ENCODE data around the gene BDKRB2. TPM values are rescaled to one million over a fixed set of nuclear protein-coding genes. Genes with fewer than 3 reads are reported as not detected.

The BDKRB2 gene
- total RNA-seq, 1 donor from 2014 or later, result not detected

DNA sequence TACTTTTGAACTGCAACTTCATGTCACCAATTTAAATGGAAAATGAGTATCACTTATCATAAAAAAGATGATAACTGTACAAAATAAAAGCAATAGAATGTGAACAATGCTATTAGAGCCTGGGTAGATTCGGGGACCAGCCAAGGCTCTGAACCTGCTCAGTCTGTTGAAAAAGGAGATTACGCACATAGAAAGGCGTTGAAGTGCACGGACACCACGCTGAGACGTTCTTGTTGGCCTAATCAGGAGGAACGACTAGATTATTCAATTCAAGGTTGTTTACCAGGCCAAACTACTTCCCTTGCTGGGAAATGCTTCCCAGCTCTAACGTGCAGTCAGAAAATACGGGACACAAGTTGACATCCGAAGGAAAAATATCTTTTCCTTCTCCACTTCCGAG, 27.9 kb downstream of the BDKRB2 start:
- DNase-seq (no peak), ATAC-seq (ENCODE audit: low read depth) (no peak)
- CTCF ChIA-PET, result no interaction called here
- H3K36me3 Mint-ChIP-seq (ENCODE audit: low read depth), result no peaks in the 10 kb centered on the region
- no peaks in the 10 kb centered on the region for H3K4me1 Mint-ChIP-seq
- TF ChIP-seq, protein P1, sequence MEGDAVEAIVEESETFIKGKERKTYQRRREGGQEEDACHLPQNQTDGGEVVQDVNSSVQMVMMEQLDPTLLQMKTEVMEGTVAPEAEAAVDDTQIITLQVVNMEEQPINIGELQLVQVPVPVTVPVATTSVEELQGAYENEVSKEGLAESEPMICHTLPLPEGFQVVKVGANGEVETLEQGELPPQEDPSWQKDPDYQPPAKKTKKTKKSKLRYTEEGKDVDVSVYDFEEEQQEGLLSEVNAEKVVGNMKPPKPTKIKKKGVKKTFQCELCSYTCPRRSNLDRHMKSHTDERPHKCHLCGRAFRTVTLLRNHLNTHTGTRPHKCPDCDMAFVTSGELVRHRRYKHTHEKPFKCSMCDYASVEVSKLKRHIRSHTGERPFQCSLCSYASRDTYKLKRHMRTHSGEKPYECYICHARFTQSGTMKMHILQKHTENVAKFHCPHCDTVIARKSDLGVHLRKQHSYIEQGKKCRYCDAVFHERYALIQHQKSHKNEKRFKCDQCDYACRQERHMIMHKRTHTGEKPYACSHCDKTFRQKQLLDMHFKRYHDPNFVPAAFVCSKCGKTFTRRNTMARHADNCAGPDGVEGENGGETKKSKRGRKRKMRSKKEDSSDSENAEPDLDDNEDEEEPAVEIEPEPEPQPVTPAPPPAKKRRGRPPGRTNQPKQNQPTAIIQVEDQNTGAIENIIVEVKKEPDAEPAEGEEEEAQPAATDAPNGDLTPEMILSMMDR (IDR thresholded peaks at IDR 0.05), result no peak
- H3K27me3 Mint-ChIP-seq, result peaks cover 5% of the 10 kb centered on the region
- intact Hi-C loops (cut with micrococcal nuclease), result no loop called here
- H3K27ac Mint-ChIP-seq, result no peak overlapping the region
- H3K4me3 Mint-ChIP-seq, result no peak overlapping the region
- POLR2A ChIA-PET, result no interaction called here
- peaks cover 2% of the 10 kb centered on the region for H3K9me3 Mint-ChIP-seq

DNA sequence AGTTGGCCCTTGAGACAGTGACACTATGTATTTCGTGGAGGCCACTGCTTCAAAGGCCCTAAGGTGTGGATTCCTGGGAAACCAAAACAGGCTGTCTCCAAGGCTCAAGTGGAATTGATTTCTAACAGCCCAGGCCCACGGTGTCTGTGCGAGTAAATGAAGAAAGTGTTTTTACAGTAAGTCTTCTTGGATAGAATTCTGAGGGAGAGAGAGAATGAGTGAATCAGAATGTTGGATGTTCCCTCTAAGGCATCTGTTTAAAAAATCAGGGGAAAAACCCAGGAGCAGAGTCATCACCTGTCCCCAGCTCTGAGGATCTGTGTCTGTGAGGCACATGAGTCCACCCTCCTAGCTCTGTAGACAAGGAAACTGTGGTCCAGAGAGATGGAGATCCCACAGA, 29.0 kb downstream of the BDKRB2 start:
- Mint-ChIP-seq H3K9me3 (no peaks in the 10 kb centered on the region), H3K36me3 (ENCODE audit: low read depth) (no peaks in the 10 kb centered on the region), H3K4me3 (no peak overlapping the region), H3K4me1 (no peaks in the 10 kb centered on the region), H3K27me3 (peaks cover 5% of the 10 kb centered on the region), H3K27ac (no peak overlapping the region)
- CTCF ChIA-PET, result no interaction called here
- ATAC-seq (ENCODE audit: low read depth), result no peak
- TF ChIP-seq, protein P1 (IDR thresholded peaks at IDR 0.05), result no peak
- POLR2A ChIA-PET, result no interaction called here
- no peak for DNase-seq
- intact Hi-C loops (cut with micrococcal nuclease), result no loop called here

DNA sequence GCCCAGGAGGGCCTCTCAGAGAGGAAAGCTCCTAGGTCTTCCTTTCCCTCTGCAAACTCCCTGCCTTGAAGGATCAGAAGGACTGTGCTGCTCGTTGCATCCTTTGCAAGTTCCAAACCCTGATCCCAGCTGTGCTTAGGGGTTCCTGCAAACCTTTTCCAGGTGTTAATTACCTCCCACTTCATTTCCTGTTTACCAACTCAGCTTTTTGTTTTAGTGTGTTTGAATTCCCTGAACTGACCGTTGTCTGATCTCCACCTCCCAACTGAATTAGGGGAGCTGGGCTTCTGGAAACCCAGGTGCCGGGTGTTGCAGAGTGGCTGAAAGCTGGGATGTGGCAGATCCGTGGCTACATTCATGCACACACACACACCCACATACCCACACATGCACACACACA, 30.8 kb downstream of the BDKRB2 start:
- TF ChIP-seq, protein P1 (IDR thresholded peaks at IDR 0.05), result no peak
- Mint-ChIP-seq H3K4me3 (no peak overlapping the region), H3K36me3 (ENCODE audit: low read depth) (no peaks in the 10 kb centered on the region), H3K27me3 (peaks cover 7% of the 10 kb centered on the region), H3K4me1 (no peaks in the 10 kb centered on the region), H3K9me3 (no peaks in the 10 kb centered on the region), H3K27ac (no peak overlapping the region)
- POLR2A ChIA-PET, result no interaction called here
- no peak for DNase-seq
- intact Hi-C loops (cut with micrococcal nuclease), result no loop called here
- no peak for ATAC-seq (ENCODE audit: low read depth)
- CTCF ChIA-PET, result no interaction called here

DNA sequence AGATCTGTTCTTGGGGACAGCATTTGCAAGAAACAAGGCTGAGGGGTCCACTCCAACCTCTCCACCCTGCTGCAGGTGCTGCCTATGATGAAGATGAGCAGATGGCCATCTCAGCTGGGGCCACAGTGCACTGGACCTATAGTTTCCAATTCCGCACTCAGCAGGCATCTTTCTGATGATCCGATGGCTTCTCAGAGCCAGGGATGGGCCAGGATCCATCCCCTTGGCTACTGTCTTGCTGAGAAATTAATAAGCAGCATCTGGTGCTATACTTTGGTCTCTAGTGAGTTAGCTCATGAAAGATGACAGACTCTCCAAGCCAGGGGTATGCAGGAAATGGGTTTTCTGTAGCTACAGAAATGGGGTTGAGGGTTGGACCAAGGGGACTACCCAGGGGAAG, 33.0 kb downstream of the BDKRB2 start:
- H3K4me3 Mint-ChIP-seq, result no peak overlapping the region
- ATAC-seq (ENCODE audit: low read depth), result no peak
- peaks cover 7% of the 10 kb centered on the region for H3K27me3 Mint-ChIP-seq
- POLR2A ChIA-PET, result no interaction called here
- CTCF ChIA-PET, result no interaction called here
- no peaks in the 10 kb centered on the region for H3K36me3 Mint-ChIP-seq (ENCODE audit: low read depth)
- H3K27ac Mint-ChIP-seq, result no peak overlapping the region
- no peaks in the 10 kb centered on the region for H3K4me1 Mint-ChIP-seq
- DNase-seq, result no peak
- H3K9me3 Mint-ChIP-seq, result no peaks in the 10 kb centered on the region
- intact Hi-C loops (cut with micrococcal nuclease), result no loop called here
- TF ChIP-seq, protein P1 (IDR thresholded peaks at IDR 0.05), result no peak

DNA sequence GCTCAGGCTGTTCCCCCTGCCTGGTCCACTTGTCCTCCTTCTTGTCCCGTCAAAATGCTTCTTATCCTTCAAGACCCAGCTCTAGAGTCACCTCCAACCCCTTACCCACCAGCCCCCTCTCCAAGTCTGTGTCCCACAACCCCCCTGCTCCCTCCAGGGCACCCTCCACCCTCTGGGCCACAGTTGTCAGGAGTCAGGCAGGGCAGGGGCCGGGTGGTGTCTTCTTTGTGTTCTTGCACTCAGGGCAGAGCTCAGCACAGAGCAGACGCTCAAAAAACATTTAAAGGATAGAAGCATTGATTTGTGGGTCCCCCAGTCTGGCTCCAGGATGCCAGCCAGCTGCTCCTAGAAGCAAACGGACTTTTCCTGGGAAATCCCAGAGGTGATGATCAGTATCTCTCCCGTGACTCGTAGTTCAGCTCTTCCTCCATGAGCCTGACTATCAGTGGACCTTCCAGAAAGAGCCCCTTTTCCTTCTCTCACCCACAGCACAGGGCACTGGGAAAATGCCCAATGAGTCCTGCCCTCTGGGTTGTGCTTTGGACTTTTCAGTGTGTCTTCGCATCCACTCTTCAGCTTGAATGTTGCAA, 34.1 kb downstream of the BDKRB2 start:
- no peak for ATAC-seq (ENCODE audit: low read depth)
- no peak for DNase-seq
- ChIA-PET CTCF (no interaction called here), POLR2A (no interaction called here)
- no peaks in the 10 kb centered on the region for H3K36me3 Mint-ChIP-seq (ENCODE audit: low read depth)
- peaks cover 7% of the 10 kb centered on the region for H3K27me3 Mint-ChIP-seq
- no peak overlapping the region for H3K4me3 Mint-ChIP-seq
- no peaks in the 10 kb centered on the region for H3K9me3 Mint-ChIP-seq
- no peak overlapping the region for H3K27ac Mint-ChIP-seq
- intact Hi-C loops (cut with micrococcal nuclease), result no loop called here
- no peaks in the 10 kb centered on the region for H3K4me1 Mint-ChIP-seq
- TF ChIP-seq, protein P1 (IDR thresholded peaks at IDR 0.05), result no peak

Measured in activated B cell treated with CpG ODN at 0.5 μM for 24 hours (primary cell).